K562 (cell line): ENCODE results near the gene MAST4. TPM values are rescaled to one million over a fixed set of nuclear protein-coding genes. Genes with fewer than 3 reads are reported as not detected.

Experiments
- ATAC-seq: fragments of 200-7000 bp; cut with Tn5 transposase; 3 replicates; pipeline ENCODE4 v1.9.1; 2020; ENCODE audit warnings: moderate library complexity
- BruUV-seq: library from RNA; stranded (reverse); fragments of 400-500 nt; replicated peaks from 2 replicates; lab custom pipeline; 2021; lab: Mats Ljungman, UMichigan
- CTCF ChIA-PET: fragments of 300-600 bp; formaldehyde crosslinking; extraction: SDS; loops from one replicate; lab custom pipeline; 2021; ENCODE audit warnings: low intra/inter-chr PET ratio; lab: Yijun Ruan, JAX
- POLR2A ChIA-PET: fragments of 300-600, 350-650 bp; sonication (Branson Sonifier 250); formaldehyde crosslinking; extraction: SDS; loops from one replicate; lab custom pipeline; 2021; ENCODE audit warnings: antibody characterized with exemption, inconsistent platforms; lab: Yijun Ruan, JAX
- DNase-seq, 4 experiments: peaks; one replicate each; pipeline versions ENCODE4 v3.0.0 to v3.0.0-alpha.2; 2011 to 2018; ENCODE audit warnings: low spot score in 3 of 4, mixed read lengths in 3 of 4; ENCODE audit errors: extremely low read depth in 1 of 4
- FAIRE-seq: peaks from 2 replicates; lab custom pipeline; 2011; peaks lifted over from hg19 to GRCh38; lab: Jason Lieb, UNC
- H2AFZ ChIP-seq: 2 replicates; pipeline ENCODE4 v1.6.0; 2011; ENCODE audit warnings: low read depth, low read length, control low read depth, inconsistent platforms
- H3K27ac ChIP-seq: fragments of 200-600 bp; 3 replicates; pipeline ENCODE4 v1.8.0; 2011; ENCODE audit warnings: low read depth, mild to moderate bottlenecking, control low read depth, inconsistent platforms, low read length, moderate library complexity, mixed read lengths; ENCODE audit errors: extremely low read depth
- H3K27me3 ChIP-seq, 2 experiments: fragments of 300-600 bp in 1 of 2; 2 replicates in 1 of 2; 3 replicates in 1 of 2; pipeline versions ENCODE4 v1.6.0 to v1.8.0; 2011; ENCODE audit warnings: inconsistent platforms in 2 of 2, low read length in 2 of 2, mild to moderate bottlenecking in 1 of 2, mixed read lengths in 1 of 2, moderate library complexity in 1 of 2; ENCODE audit not compliant: control insufficient read depth in 2 of 2, insufficient read depth in 2 of 2
- H3K36me3 ChIP-seq: fragments of 300-600 bp; 3 replicates; pipeline ENCODE4 v1.8.0; 2011; ENCODE audit warnings: mild to moderate bottlenecking, low read length, inconsistent platforms; ENCODE audit not compliant: control insufficient read depth, insufficient read depth
- H3K4me1 ChIP-seq, 2 experiments: fragments of 200-600 bp in 1 of 2; replicated peaks in 1 of 2; 2 replicates in 1 of 2; 3 replicates in 1 of 2; pipeline versions ENCODE4 v1.5.1 to v1.8.0; 2011; ENCODE audit warnings: inconsistent platforms in 2 of 2, low read length in 2 of 2, mild to moderate bottlenecking in 1 of 2, mixed read lengths in 1 of 2, moderate library complexity in 1 of 2; ENCODE audit not compliant: control insufficient read depth in 2 of 2, insufficient read depth in 2 of 2
- H3K4me2 ChIP-seq: 2 replicates; pipeline ENCODE4 v1.6.1; 2011; ENCODE audit warnings: low read length, control low read depth, inconsistent platforms, mixed read lengths; ENCODE audit not compliant: insufficient read depth
- H3K4me3 ChIP-seq: fragments of 200-600 bp; sonication (generic), shearing (Covaris generic); 2 replicates; pipeline ENCODE4 v1.5.1; 2016; ENCODE audit warnings: control low read depth, inconsistent platforms
- H3K79me2 ChIP-seq: fragments of 200-600 bp; 3 replicates; pipeline ENCODE4 v1.8.0; 2011; ENCODE audit warnings: low read length, inconsistent platforms; ENCODE audit not compliant: control insufficient read depth, insufficient read depth
- H3K9ac ChIP-seq, 2 experiments: 2 replicates each; pipeline versions ENCODE4 v1.6.0 to v1.6.1; 2011; ENCODE audit warnings: low read depth in 2 of 2, low read length in 2 of 2, control low read depth in 1 of 2, inconsistent platforms in 1 of 2, mild to moderate bottlenecking in 1 of 2, mixed read lengths in 1 of 2; ENCODE audit not compliant: insufficient read depth in 1 of 2
- H3K9me1 ChIP-seq: one replicate; pipeline ENCODE4 v1.6.0; 2011; ENCODE audit warnings: inconsistent platforms, mild to moderate bottlenecking, low read length, moderate library complexity; ENCODE audit not compliant: control insufficient read depth, insufficient read depth
- H3K9me3 ChIP-seq: replicated peaks from 2 replicates; pipeline ENCODE4 v1.5.1; 2011; ENCODE audit warnings: low read depth, low read length, inconsistent platforms; ENCODE audit not compliant: control insufficient read depth, insufficient read depth
- H4K20me1 ChIP-seq: replicated peaks from 2 replicates; pipeline ENCODE4 v1.6.1; 2011; ENCODE audit warnings: low read length, inconsistent platforms, mixed read lengths; ENCODE audit not compliant: control insufficient read depth, insufficient read depth
- ELF4 ChIP-seq: fragments of 450-650 bp; formaldehyde crosslinking; IDR thresholded peaks from 2 replicates; pipeline ENCODE4 v1.4.0; 2022; ENCODE audit warnings: missing genetic modification characterization
- HSF4 ChIP-seq: fragments of 250-450 bp; sonication (Bioruptor Pico); IDR thresholded peaks from 2 replicates; pipeline ENCODE4 v2.1.2; 2022; ENCODE audit warnings: mild to moderate bottlenecking, moderate library complexity, borderline replicate concordance
- JUN ChIP-seq, 2 experiments: sonication (generic) in 1 of 2; formaldehyde crosslinking in 1 of 2; IDR thresholded peaks; 2 replicates each; pipeline versions ENCODE4 v1.6.1 to v1.8.0; 2012 to 2022; ENCODE audit warnings: borderline replicate concordance in 2 of 2, mild to moderate bottlenecking in 2 of 2, improper control_type of control experiment in 1 of 2, low read depth in 1 of 2, low read length in 1 of 2, missing genetic modification reagents in 1 of 2
- MTA3 ChIP-seq: fragments of 450-650 bp; formaldehyde crosslinking; IDR thresholded peaks from 2 replicates; pipeline ENCODE4 v1.6.1; 2017; ENCODE audit warnings: mild to moderate bottlenecking, borderline replicate concordance
- NFXL1 ChIP-seq: fragments of 450-650 bp; formaldehyde crosslinking; IDR thresholded peaks from 2 replicates; pipeline ENCODE4 v1.4.0; 2021; ENCODE audit warnings: mild to moderate bottlenecking
- NR2C2 ChIP-seq, 2 experiments: fragments of 200-800 bp in 1 of 2; sonication (Bioruptor generic) in 1 of 2; sonication (generic) in 1 of 2; formaldehyde crosslinking in 1 of 2; IDR thresholded peaks; 2 replicates each; pipeline versions ENCODE4 v1.6.1 to v1.8.0; 2016 to 2022; ENCODE audit warnings: mild to moderate bottlenecking in 1 of 2, missing compliant biosample characterization in 1 of 2, missing genetic modification characterization in 1 of 2, missing genetic modification reagents in 1 of 2
- PML ChIP-seq: IDR thresholded peaks from 2 replicates; pipeline ENCODE4 v1.6.1; 2012; ENCODE audit warnings: low read length, inconsistent platforms
- POLR3A ChIP-seq: IDR thresholded peaks from 2 replicates; pipeline ENCODE4 v1.6.1; 2011; ENCODE audit warnings: borderline replicate concordance, mild to moderate bottlenecking, moderate library complexity; ENCODE audit not compliant: insufficient read length, insufficient read depth; ENCODE audit errors: extremely low read depth
- PYGO2 ChIP-seq: fragments of 450-650 bp; IDR thresholded peaks from 2 replicates; pipeline ENCODE4 v1.6.1; 2016; ENCODE audit warnings: mild to moderate bottlenecking, missing genetic modification characterization, moderate library complexity, missing compliant biosample characterization
- SMARCB1 ChIP-seq: IDR thresholded peaks from 2 replicates; pipeline ENCODE4 v1.6.1; 2011; ENCODE audit warnings: improper control_type of control experiment, low read depth; ENCODE audit not compliant: insufficient read length
- TFAP4 ChIP-seq: sonication (generic); formaldehyde crosslinking; IDR thresholded peaks from 2 replicates; pipeline ENCODE4 v1.8.0; 2022; ENCODE audit warnings: missing genetic modification reagents, mild to moderate bottlenecking, moderate library complexity, borderline replicate concordance
- ZNF134 ChIP-seq: fragments of 250-450 bp; sonication (Bioruptor Pico); conservative IDR thresholded peaks from 2 replicates; pipeline ENCODE4 v1.4.0; 2020
- ZNF143 ChIP-seq: sonication (generic); formaldehyde crosslinking; IDR thresholded peaks from 2 replicates; pipeline ENCODE4 v1.9.0; 2022; ENCODE audit warnings: mild to moderate bottlenecking, missing genetic modification reagents
- ZNF165 ChIP-seq: fragments of 250-450 bp; sonication (Bioruptor Pico); IDR thresholded peaks from 2 replicates; pipeline ENCODE4 v1.4.0; 2020; ENCODE audit warnings: borderline replicate concordance
- ZNF174 ChIP-seq: fragments of 250-450 bp; sonication (Bioruptor Pico); IDR thresholded peaks from 2 replicates; pipeline ENCODE4 v1.4.0; 2020; ENCODE audit warnings: mild to moderate bottlenecking
- ZNF696 ChIP-seq: fragments of 250-450 bp; sonication (Bioruptor Pico); conservative IDR thresholded peaks from 2 replicates; pipeline ENCODE4 v1.4.0; 2020; ENCODE audit warnings: mild to moderate bottlenecking, moderate library complexity
- ZNF766 ChIP-seq: fragments of 200-800 bp; sonication (Bioruptor generic); conservative IDR thresholded peaks from 2 replicates; pipeline ENCODE4 v1.6.1; 2016; ENCODE audit warnings: missing genetic modification characterization, missing compliant biosample characterization
- ZZZ3 ChIP-seq: fragments of 450-650 bp; IDR thresholded peaks from 2 replicates; pipeline ENCODE4 v1.6.1; 2016; ENCODE audit warnings: antibody characterized with exemption, mild to moderate bottlenecking, moderate library complexity
- WGBS: fragments of 100-300 bp; shearing (Covaris generic); methylation state at CpG from one replicate; pipeline ENCODE4 v1.1.6; 2016; ENCODE audit warnings: low coverage, mixed read lengths; ENCODE audit not compliant: insufficient coverage; ENCODE audit errors: missing lambda C conversion rate; 5-methylcytosine and 5-hydroxymethylcytosine counted together
- in situ Hi-C: fragments of 300-500 bp; cut with MboI; formaldehyde crosslinking; loops from 4 replicates; pipeline ENCODE4 v1.15.0; 2018; ENCODE audit warnings: inconsistent platforms, mixed read lengths
- intact Hi-C: fragments of 100-400 bp; cut with micrococcal nuclease; formaldehyde crosslinking; loops from 2 replicates; pipeline ENCODE4 v1.14.2; 2022
- polyA plus RNA-seq, 8 experiments: library from polyadenylated mRNA; depleted of rRNA in 4 of 8; stranded (reverse) in 5 of 8; unstranded in 3 of 8; fragments of >200 nt; fragmentation: Nextera tagmentation in 2 of 8; fragmentation: Illumina TruSeq in 1 of 8; extraction: Ambion mirVana in 2 of 8; extraction: Trizol in 1 of 8; gene quantifications; 2 replicates each; pipeline versions ENCODE4 v1.2.1 to v1.2.3, GENCODE V29; 2011 to 2014; ENCODE audit warnings: inconsistent platforms in 1 of 8, missing spikeins in 1 of 8
- total RNA-seq, 7 experiments: library from RNA; depleted of rRNA in 6 of 7; stranded (reverse); fragments of >200 nt in 6 of 7; fragmentation: Illumina TruSeq in 2 of 7; extraction: Trizol in 2 of 7; gene quantifications; 2 replicates each; pipeline versions ENCODE4 v1.2.1 to v1.2.3, GENCODE V29; 2011 to 2021; ENCODE audit warnings: low replicate concordance in 1 of 7
- TF ChIP-seq, protein P1 (sequence below), 2 experiments: fragments of 450-650 bp; IDR thresholded peaks; 2 replicates each; pipeline ENCODE4 v1.6.1; 2016

Gene MAST4
- total and polyA plus RNA-seq, 9 of the 15 experiments (the other 6 are each of a cell fraction or from before 2014, with no cell fraction given), result 0.88 to 10.1 (median 5.2) TPM

- TF ChIP-seq PYGO2 (tag) (no peak), NFXL1 (CRISPR knock-in tag) (no peak)
Observed at GRCh38 chr5:66644111-66644510, 47.9 kb downstream of the MAST4 start (continued).

- no peak overlapping the region for H3K9ac ChIP-seq
- no peaks in the 10 kb centered on the region for H3K36me3 ChIP-seq
- no peak overlapping the region for H3K27ac ChIP-seq
- H3K9me1 ChIP-seq, result no peaks in the 10 kb centered on the region
- intact Hi-C loops (no loop called here), in situ Hi-C loops (no loop called here)
- FAIRE-seq (no peak), ATAC-seq (no peak), DNase-seq (no peak)
- H3K4me2 ChIP-seq, result no peak overlapping the region
- POLR2A ChIA-PET, result interaction anchor here (0.5 kb wide), 1 partner anchor 25 kb away, joined by 5 read pairs; no protein-coding TSS in a partner anchor
- H3K27me3 ChIP-seq, result no peaks in the 10 kb centered on the region
- 0% methylated on average over 3 of the region's 3 CpGs for WGBS
- no peak overlapping the region for H3K4me3 ChIP-seq
- no peaks in the 10 kb centered on the region for H3K9me3 ChIP-seq
- no peak overlapping the region for H2AFZ ChIP-seq
- BruUV-seq, result no TSS peak
- H3K4me1 ChIP-seq, result no peaks in the 10 kb centered on the region
- H3K79me2 ChIP-seq, result no peaks in the 10 kb centered on the region
- CTCF ChIA-PET, result no interaction called here
- no peaks in the 10 kb centered on the region for H4K20me1 ChIP-seq
- TF ChIP-seq, protein P1, sequence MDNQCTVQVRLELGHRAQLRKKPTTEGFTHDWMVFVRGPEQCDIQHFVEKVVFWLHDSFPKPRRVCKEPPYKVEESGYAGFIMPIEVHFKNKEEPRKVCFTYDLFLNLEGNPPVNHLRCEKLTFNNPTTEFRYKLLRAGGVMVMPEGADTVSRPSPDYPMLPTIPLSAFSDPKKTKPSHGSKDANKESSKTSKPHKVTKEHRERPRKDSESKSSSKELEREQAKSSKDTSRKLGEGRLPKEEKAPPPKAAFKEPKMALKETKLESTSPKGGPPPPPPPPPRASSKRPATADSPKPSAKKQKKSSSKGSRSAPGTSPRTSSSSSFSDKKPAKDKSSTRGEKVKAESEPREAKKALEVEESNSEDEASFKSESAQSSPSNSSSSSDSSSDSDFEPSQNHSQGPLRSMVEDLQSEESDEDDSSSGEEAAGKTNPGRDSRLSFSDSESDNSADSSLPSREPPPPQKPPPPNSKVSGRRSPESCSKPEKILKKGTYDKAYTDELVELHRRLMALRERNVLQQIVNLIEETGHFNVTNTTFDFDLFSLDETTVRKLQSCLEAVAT (IDR thresholded peaks at IDR 0.05), result no peak
- TF ChIP-seq MTA3 (no peak), SMARCB1 (no peak), ZZZ3 (no peak), ZNF143 (CRISPR knock-in tag) (no peak), NR2C2 (CRISPR knock-in tag; IDR thresholded peaks at IDR 0.05) (no peak), NR2C2 (tag; IDR thresholded peaks at IDR 0.05) (no peak), ELF4 (no peak), POLR3A (no peak), ZNF134 (no peak), ZNF766 (CRISPR knock-in tag) (no peak), JUN (IDR thresholded peaks at IDR 0.05; ENCODE audit: borderline replicate concordance, low read depth, low read length) (no peak), JUN (CRISPR knock-in tag; IDR thresholded peaks at IDR 0.05; ENCODE audit: borderline replicate concordance) (no peak), HSF4 (no peak), ZNF165 (CRISPR knock-in tag) (no peak), PML (no peak), ZNF174 (CRISPR knock-in tag) (no peak), TFAP4 (CRISPR knock-in tag) (no peak), ZNF696 (CRISPR knock-in tag) (no peak)
Observed at GRCh38 chr5:66645039-66645438, 48.8 kb downstream of the MAST4 start.
